Astrocyte (in vitro differentiated cells and primary cell): ENCODE results near the gene CHST11. TPM values are rescaled to one million over a fixed set of nuclear protein-coding genes. Genes with fewer than 3 reads are reported as not detected.
A peak's percentile ranks its signal among the peaks of the same experiment; 100 is the strongest.

Source experiments
- DNase-seq: peaks from one replicate; pipeline ENCODE4 v3.0.0-alpha.2; 2010; ENCODE audit warnings: low read depth
- FAIRE-seq: peaks from 2 replicates; lab custom pipeline; 2011; peaks lifted over from hg19 to GRCh38; lab: Jason Lieb, UNC
- H2AFZ ChIP-seq: 2 replicates; pipeline ENCODE4 v1.6.0; 2012; ENCODE audit warnings: low read depth, low read length, inconsistent platforms
- H3K27ac ChIP-seq: 2 replicates; pipeline ENCODE4 v1.5.1; 2011; ENCODE audit warnings: low read depth, low read length, inconsistent platforms
- H3K27me3 ChIP-seq: 2 replicates; pipeline ENCODE4 v1.6.0; 2011; ENCODE audit warnings: low read length, inconsistent platforms; ENCODE audit not compliant: insufficient read depth
- H3K36me3 ChIP-seq: 2 replicates; pipeline ENCODE4 v1.5.1; 2011; ENCODE audit warnings: low read length, inconsistent platforms; ENCODE audit not compliant: insufficient read depth
- H3K4me1 ChIP-seq: 2 replicates; pipeline ENCODE4 v1.5.1; 2011; ENCODE audit warnings: low read length, inconsistent platforms; ENCODE audit not compliant: insufficient read depth
- H3K4me2 ChIP-seq: 2 replicates; pipeline ENCODE4 v1.6.0; 2012; ENCODE audit warnings: low read length, inconsistent platforms
- H3K4me3 ChIP-seq: 2 replicates; pipeline ENCODE4 v1.5.1; 2011; ENCODE audit warnings: low read depth, mild to moderate bottlenecking, low read length, inconsistent platforms; ENCODE audit not compliant: insufficient read depth
- H3K79me2 ChIP-seq: 2 replicates; pipeline ENCODE4 v1.6.0; 2012; ENCODE audit warnings: mild to moderate bottlenecking, low read length, inconsistent platforms; ENCODE audit not compliant: insufficient read depth
- H3K9ac ChIP-seq: 2 replicates; pipeline ENCODE4 v1.6.0; 2012; ENCODE audit warnings: mild to moderate bottlenecking, low read length, inconsistent platforms
- H3K9me3 ChIP-seq: 2 replicates; pipeline ENCODE4 v1.5.1; 2012; ENCODE audit warnings: low read depth, mild to moderate bottlenecking, low read length, inconsistent platforms; ENCODE audit not compliant: insufficient read depth
- H4K20me1 ChIP-seq: 2 replicates; pipeline ENCODE4 v1.6.0; 2012; ENCODE audit warnings: low read length, inconsistent platforms; ENCODE audit not compliant: insufficient read depth
- H3K27ac Mint-ChIP-seq: one replicate; pipeline ENCODE4 v1.8.0; 2021; ENCODE audit warnings: mild to moderate bottlenecking, mixed read lengths; ENCODE audit not compliant: unreplicated experiment
- H3K27me3 Mint-ChIP-seq: one replicate; pipeline ENCODE4 v1.8.0; 2021; ENCODE audit warnings: low read depth, mixed read lengths; ENCODE audit not compliant: unreplicated experiment
- H3K36me3 Mint-ChIP-seq: one replicate; pipeline ENCODE4 v1.8.0; 2021; ENCODE audit warnings: low read depth, mixed read lengths; ENCODE audit not compliant: unreplicated experiment
- H3K4me1 Mint-ChIP-seq: one replicate; pipeline ENCODE4 v1.8.0; 2021; ENCODE audit warnings: low read depth, mixed read lengths; ENCODE audit not compliant: unreplicated experiment
- H3K4me3 Mint-ChIP-seq: one replicate; pipeline ENCODE4 v1.8.0; 2021; ENCODE audit warnings: mild to moderate bottlenecking, moderate library complexity, mixed read lengths; ENCODE audit not compliant: unreplicated experiment
- H3K9me3 Mint-ChIP-seq: one replicate; pipeline ENCODE4 v1.8.0; 2021; ENCODE audit warnings: mild to moderate bottlenecking, mixed read lengths; ENCODE audit not compliant: unreplicated experiment
- EZH2 ChIP-seq: IDR thresholded peaks from 2 replicates; pipeline ENCODE4 v1.6.1; 2012; ENCODE audit warnings: mild to moderate bottlenecking, low read length, inconsistent platforms; ENCODE audit not compliant: insufficient read depth
- total RNA-seq: library from RNA; stranded (reverse); gene quantifications from 2 replicates; pipeline ENCODE4 v1.2.1, GENCODE V29; 2021
- TF ChIP-seq, protein P1 (sequence below): IDR thresholded peaks from 2 replicates; pipeline ENCODE4 v1.5.1; 2011; ENCODE audit warnings: low read depth, mild to moderate bottlenecking, inconsistent platforms, low read length, moderate library complexity; ENCODE audit not compliant: insufficient read depth

Gene CHST11
- total RNA-seq, 1 donor from 2014 or later = 30.2 TPM

DNA sequence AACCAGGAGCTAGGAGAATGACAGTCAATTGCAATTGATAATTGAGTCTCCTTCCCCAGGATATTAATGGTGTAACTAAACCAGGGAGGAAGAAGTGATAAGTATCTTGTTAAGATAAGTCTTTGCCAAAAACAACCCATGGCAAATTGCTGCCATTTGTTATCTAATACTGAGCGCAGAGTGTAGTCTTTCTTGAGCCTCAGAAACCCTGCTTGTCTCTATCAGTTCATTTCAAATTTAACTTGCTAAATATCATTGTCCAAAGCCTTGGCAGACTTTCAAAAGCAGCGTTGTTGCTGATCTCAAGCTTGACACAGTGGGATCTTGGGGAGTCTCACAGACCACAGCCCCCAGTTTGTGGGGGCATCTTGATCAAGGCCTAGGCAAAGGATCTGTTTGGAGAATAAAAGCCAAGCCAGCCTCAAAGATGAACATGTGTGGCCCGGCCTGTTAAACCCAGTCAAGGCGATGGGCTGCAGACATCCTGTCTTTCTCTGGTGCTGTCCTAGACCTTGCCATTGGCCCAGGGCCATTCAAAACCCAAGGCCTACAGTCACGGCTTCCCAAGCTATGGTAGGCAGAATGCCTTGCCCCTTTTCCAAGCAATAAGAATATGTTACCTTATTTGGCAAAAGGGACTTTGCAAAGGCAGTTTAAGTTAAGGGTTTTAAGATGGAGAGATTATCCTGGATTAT, 164.2 kb downstream of the CHST11 start:
- Mint-ChIP-seq H3K36me3 (peaks cover 4% of the 10 kb centered on the region), H3K4me1 (no peaks in the 10 kb centered on the region)

DNA sequence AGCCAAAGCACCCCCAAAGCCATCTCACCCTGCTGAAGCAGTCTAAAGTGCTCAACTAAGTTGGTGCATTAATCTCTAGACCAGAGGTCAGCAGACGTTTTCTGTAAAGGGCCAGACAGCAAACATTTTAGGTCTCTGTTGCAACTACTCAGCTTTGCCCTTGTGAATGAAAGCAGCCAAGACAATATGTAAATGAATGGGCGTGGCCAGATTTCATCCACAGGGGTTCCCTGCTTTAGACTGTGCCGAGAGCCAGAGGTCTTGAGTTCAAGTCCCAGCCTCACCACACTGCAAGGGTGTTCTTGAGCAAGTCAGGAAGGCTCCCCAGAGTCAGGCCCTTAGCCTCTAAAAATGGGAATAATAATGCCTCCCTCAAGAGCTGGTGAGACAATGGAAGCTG, 166.2 kb downstream of the CHST11 start:
- no peaks in the 10 kb centered on the region for H3K4me1 ChIP-seq
- no peak overlapping the region for H3K27ac ChIP-seq
- no peak for TF ChIP-seq EZH2
- TF ChIP-seq, protein P1, sequence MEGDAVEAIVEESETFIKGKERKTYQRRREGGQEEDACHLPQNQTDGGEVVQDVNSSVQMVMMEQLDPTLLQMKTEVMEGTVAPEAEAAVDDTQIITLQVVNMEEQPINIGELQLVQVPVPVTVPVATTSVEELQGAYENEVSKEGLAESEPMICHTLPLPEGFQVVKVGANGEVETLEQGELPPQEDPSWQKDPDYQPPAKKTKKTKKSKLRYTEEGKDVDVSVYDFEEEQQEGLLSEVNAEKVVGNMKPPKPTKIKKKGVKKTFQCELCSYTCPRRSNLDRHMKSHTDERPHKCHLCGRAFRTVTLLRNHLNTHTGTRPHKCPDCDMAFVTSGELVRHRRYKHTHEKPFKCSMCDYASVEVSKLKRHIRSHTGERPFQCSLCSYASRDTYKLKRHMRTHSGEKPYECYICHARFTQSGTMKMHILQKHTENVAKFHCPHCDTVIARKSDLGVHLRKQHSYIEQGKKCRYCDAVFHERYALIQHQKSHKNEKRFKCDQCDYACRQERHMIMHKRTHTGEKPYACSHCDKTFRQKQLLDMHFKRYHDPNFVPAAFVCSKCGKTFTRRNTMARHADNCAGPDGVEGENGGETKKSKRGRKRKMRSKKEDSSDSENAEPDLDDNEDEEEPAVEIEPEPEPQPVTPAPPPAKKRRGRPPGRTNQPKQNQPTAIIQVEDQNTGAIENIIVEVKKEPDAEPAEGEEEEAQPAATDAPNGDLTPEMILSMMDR = no peak
- no peaks in the 10 kb centered on the region for H3K36me3 ChIP-seq
- H3K27me3 Mint-ChIP-seq = no peaks in the 10 kb centered on the region
- peaks cover 64% of the 10 kb centered on the region for H4K20me1 ChIP-seq
- DNase-seq = no peak
- no peak overlapping the region for H2AFZ ChIP-seq
- peaks cover 8% of the 10 kb centered on the region for H3K4me1 Mint-ChIP-seq
- FAIRE-seq = no peak
- no peaks in the 10 kb centered on the region for H3K79me2 ChIP-seq
- H3K9me3 ChIP-seq = no peaks in the 10 kb centered on the region
- no peak overlapping the region for H3K4me2 ChIP-seq
- peaks cover 3% of the 10 kb centered on the region for H3K9me3 Mint-ChIP-seq
- no peak overlapping the region for H3K9ac ChIP-seq
- H3K36me3 Mint-ChIP-seq = no peaks in the 10 kb centered on the region
- no peak overlapping the region for H3K4me3 Mint-ChIP-seq
- H3K27ac Mint-ChIP-seq = no peak overlapping the region
- no peak overlapping the region for H3K4me3 ChIP-seq
- no peaks in the 10 kb centered on the region for H3K27me3 ChIP-seq

More for the DNA sequence above, 164.2 kb downstream of the CHST11 start:
- no peaks in the 10 kb centered on the region for H3K27me3 Mint-ChIP-seq
- H3K27ac Mint-ChIP-seq = no peak overlapping the region
- FAIRE-seq = no peak
- H3K9me3 ChIP-seq = no peaks in the 10 kb centered on the region
- H3K4me2 ChIP-seq = no peak overlapping the region
- DNase-seq = peak; percentile 50
- no peak for TF ChIP-seq EZH2
- H3K79me2 ChIP-seq = no peaks in the 10 kb centered on the region
- no peak overlapping the region for H3K27ac ChIP-seq
- H3K9ac ChIP-seq = no peak overlapping the region
- no peaks in the 10 kb centered on the region for H3K27me3 ChIP-seq
- H3K4me3 Mint-ChIP-seq = no peak overlapping the region
- peaks cover 3% of the 10 kb centered on the region for H3K9me3 Mint-ChIP-seq
- no peak overlapping the region for H2AFZ ChIP-seq
- no peaks in the 10 kb centered on the region for H3K36me3 ChIP-seq
- H4K20me1 ChIP-seq = peaks cover 57% of the 10 kb centered on the region
- H3K4me3 ChIP-seq = no peak overlapping the region
- H3K4me1 ChIP-seq = no peaks in the 10 kb centered on the region

DNA sequence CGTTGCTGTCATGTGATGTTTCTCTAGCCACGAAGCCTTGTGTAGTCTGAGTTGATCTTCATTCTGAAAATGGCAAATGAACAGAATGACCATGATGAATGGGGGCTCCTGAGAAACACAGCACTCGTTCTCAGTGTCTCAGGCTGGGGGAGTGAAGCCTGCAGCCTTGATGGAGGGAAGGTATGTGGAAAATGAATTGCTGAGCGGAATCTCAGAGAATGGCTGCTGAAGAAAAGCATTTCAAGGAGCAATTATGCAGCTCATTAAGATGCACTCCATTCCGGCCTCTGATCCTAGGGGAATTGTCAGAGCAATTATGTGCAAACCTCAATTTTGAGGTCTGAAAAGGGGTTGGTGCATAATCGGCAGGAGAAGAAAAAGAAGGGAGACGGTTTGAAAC, 167.1 kb downstream of the CHST11 start:
- Histone ChIP-seq H4K20me1 (peaks cover 67% of the 10 kb centered on the region), H2AFZ (no peak overlapping the region), H3K27me3 (no peaks in the 10 kb centered on the region), H3K4me1 (no peaks in the 10 kb centered on the region), H3K9me3 (no peaks in the 10 kb centered on the region), H3K79me2 (no peaks in the 10 kb centered on the region), H3K27ac (no peak overlapping the region), H3K36me3 (no peaks in the 10 kb centered on the region), H3K4me2 (no peak overlapping the region), H3K4me3 (no peak overlapping the region), H3K9ac (no peak overlapping the region)
- Mint-ChIP-seq H3K27me3 (no peaks in the 10 kb centered on the region), H3K4me1 (peaks cover 8% of the 10 kb centered on the region), H3K4me3 (no peak overlapping the region), H3K27ac (no peak overlapping the region), H3K36me3 (no peaks in the 10 kb centered on the region), H3K9me3 (peaks cover 3% of the 10 kb centered on the region)
- DNase-seq (no peak), FAIRE-seq (no peak)
- TF ChIP-seq, protein P1 = no peak
- no peak for TF ChIP-seq EZH2
